ENCODE results near the gene GFER.
"Not testable (repeated sequence)": the region's sequence is repeated elsewhere in the genome, so short reads cannot be mapped to it uniquely, and the experiment has no call there.

GFER gene

DNA sequence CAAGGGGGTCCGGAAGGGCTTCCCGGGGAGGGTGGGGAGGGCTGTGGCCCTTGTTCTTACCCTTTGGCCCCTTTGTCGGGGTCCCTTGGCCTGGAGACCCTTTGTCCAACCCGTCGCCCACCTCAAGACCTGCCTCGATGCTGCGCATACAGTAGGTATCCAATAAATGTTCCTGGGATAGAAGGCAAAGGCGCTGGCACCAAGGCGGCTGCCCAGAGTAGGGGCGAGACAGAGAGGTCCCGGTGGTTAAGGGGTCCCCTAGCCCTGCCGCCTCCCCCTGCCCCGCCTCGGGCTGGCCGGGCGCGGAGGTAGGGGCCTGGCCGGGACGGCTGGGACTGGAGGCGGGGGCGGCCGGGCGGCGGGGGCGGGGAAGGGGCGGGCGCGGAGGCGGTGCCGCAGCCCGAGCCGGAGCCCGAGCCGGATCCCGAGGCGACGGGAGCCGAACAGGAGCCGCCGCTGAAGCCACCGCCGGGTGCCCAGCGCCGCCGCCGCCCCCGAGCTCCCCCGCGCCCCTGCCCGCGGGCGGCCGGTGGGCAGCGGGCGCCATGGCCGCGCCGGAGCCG is 42.5 kb downstream of the GFER start, which contains the start of gene NHERF2:
Gene NHERF2 (plus strand): TSS at position 442 of the 563 bp plus-strand sequence. CDS start 104 bp downstream, at position 546.
- no peak for DNase-seq (ENCODE audit: low read depth)

DNA sequence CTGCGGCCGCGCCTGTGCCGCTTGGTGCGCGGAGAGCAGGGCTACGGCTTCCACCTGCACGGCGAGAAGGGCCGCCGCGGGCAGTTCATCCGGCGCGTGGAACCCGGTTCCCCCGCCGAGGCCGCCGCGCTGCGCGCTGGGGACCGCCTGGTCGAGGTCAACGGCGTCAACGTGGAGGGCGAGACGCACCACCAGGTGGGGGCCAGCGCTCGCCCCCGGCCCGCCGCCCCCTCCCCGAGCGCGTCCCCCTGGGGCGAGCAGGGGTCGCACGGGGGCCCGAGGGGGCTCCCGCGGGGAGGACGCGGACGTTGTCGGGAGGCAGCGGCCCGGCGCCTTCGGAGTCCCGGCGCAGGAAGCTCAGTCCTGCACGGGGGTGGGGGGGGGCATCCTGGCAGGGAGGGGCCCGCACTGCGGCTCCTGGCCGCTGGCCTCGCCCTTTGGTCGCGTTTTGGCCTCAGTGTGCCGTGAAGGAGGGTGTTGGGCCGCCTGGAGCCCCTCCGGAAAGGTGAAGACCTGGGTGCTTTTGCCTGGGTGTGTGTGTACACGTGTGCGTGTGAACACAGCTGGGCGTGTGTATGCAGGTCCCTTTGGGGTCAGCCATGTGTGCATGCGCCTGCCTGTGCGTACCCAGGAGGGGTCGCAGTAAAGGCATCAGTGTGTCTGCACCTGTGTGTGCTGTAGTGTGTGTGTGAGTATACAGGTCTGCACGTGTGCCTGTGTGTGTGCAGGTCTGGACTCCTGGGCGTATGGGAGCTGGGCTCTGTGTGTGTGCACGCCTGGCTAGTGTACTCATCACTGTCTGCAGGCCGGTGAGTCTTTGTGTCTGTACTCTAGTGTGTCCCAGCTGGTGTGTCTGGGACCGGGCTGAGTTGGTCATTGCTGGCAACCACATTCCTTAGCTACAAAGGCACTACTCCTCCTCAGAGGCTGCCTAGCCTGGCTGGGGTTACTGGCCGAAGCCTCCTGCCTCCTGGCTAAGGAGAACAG is 43.3 kb downstream of the GFER start:
- DNase-seq (ENCODE audit: low read depth): no peak

DNA sequence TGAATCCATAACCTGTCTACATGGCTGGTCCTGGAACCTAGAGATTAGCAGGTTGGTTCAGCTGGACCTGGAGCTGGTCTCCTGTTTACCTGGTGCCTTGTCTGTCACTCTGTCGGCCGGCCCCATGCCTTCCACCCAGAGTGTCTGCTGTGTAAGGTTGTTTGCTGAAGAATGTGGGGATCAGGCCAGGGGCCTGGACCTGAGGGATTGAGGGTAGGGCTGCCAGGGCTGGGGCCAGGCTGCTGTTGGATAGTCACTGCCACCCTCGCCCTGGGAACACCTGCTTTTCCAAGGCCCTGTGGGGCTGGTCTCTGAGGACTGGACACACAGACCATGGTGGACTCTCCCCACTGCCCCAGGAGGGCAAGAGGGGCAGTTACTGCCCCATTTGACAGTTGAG is 44.2 kb downstream of the GFER start:
- no peak for DNase-seq (ENCODE audit: low read depth)

DNA sequence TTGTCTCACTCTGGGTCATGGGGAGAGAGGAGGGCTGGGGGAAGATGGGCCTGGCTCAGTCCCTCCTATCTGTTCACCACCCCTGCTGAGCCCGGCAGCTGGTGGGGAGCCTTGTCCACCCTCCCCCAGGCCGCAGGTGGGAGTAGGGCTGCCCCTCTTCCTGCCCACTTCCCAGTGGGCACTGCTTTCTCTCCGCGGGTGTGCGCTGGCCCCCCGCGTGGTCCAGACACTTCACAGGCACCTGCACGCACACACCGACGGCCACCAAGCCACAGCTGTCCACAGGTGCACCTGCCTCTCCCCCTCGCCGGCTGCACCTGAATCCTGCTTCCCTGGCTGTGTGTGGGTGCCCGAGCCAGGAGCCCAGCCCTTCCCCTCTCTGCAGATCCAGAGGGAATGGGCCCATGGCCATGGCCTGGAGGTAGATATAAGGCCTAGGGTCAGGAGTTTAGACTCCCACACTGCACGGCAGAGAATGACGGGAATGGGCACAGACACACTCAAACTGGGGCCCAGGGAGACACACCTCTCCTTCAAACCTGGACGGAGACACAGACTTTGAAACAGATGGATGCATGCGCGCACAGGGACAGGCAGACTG is 44.7 kb downstream of the GFER start:
- no peak for DNase-seq (ENCODE audit: low read depth)

GRCh38 chr16:2029350-2029749 is 45.4 kb downstream of the GFER start:
- no peak for DNase-seq (ENCODE audit: low read depth)

DNA sequence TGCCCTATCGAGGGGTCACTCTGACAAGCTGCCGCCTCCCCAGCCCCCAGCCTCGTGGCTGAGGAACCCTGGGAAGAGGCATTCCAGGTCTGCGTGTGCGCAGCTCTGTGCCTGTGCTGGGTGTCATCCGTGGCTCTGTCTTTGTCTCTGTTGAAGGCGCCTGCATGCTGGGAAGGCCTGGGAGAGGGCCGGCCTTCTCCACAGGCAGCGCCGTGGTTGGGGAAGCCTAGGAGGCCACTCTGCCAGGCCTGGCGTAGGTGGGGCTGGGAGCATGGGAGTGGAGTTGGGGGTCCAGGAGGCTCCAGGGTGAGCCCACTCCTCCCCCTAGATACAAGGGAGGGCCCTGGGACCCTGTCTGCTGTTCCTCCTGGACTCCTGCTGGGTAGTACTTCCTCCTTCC is 46.0 kb downstream of the GFER start:
- no peak for DNase-seq (ENCODE audit: low read depth)

GRCh38 chr16:2031081-2031577 is 47.1 kb downstream of the GFER start:
- no peak for DNase-seq (ENCODE audit: low read depth)

DNA sequence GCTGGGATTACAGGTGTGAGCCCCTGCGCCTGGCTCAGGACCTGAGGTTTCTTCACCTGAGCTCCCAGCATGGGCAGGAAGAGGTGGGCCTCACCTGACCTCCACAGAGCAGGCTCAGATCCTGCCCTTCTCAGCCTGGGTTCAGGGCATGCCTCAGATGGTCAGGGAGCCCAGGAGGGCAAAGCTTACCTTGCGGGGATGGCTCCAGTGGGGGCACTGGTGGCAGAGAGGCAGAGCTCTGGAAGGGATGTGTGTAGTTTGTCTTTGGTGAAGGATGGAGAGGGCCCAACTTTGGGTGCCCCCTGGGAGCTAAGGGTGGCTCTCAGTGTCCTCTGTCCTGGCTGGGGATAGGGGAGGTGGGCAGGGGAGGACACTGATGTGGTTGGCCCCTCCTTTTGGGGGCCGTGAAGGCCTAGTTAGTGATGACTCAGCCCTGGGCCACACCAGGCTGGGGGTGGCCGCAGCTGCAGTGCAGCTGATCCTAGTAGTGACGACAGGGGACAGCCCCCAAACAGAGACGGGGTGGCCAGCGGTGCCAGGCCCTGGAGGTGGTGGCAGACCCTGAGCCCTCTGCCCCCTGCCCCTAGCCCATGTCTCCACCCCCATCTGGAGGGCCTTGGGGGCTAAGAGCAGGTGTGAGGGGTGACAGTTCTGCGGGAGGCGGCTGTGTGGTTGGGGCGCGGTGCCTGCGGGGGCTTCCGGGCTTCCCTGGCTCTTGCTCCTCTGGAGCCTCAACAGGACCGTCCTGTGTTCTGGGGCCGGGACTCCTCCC is 48.5 kb downstream of the GFER start:
- no peak for DNase-seq (ENCODE audit: low read depth)

DNA sequence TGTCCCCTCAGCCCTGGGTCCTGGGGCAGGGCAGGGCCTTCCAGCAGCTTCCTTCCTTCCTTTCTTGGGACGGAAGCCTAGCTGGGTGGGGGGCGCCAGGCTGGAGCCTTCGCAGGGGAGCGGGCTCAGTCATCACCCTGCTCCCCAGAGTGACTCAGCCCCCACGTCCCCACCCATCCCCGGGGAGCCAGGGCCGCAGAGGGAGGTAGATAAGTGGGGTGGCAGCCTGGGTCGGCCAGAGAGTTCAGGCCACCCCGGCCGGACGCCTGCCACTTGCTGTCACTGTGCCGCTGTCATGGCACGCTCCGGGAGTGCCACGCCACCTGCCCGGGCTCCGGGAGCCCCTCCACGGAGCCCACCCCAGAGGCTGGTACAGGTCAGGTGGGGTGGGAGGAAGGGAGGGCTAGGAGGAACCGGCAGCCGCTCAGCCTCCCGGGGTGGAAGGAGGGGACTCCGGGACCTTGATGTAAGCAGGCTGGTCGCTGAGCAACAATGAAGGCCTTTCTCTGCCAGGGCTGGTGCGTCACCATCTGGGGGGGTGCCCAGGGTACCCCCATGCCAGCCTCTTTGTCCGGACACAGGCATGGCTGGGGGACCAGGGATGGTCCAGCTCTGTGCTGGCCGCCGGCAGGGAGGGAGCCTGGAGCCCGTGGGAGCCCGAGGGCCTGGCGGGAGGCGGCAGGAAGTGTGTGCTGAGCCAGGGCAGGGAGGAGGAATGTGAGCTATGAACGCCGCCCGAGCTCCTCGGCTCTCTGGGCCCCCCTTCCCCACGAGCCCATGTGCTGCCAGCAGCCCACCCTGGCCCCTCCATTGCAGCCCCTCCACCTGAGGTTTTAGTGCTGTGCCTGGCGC is 49.3 kb downstream of the GFER start:
- DNase-seq (ENCODE audit: low read depth): no peak

- not testable (repeated sequence) for DNase-seq (ENCODE audit: low read depth)
Measured at GRCh38 chr16:2033909-2034695, 50.1 kb downstream of the GFER start.

- DNase-seq (ENCODE audit: low read depth): no peak
Measured at GRCh38 chr16:2034696-2035430, 50.9 kb downstream of the GFER start.

GRCh38 chr16:2035431-2036199 is 51.6 kb downstream of the GFER start:
- no peak for DNase-seq (ENCODE audit: low read depth)

DNA sequence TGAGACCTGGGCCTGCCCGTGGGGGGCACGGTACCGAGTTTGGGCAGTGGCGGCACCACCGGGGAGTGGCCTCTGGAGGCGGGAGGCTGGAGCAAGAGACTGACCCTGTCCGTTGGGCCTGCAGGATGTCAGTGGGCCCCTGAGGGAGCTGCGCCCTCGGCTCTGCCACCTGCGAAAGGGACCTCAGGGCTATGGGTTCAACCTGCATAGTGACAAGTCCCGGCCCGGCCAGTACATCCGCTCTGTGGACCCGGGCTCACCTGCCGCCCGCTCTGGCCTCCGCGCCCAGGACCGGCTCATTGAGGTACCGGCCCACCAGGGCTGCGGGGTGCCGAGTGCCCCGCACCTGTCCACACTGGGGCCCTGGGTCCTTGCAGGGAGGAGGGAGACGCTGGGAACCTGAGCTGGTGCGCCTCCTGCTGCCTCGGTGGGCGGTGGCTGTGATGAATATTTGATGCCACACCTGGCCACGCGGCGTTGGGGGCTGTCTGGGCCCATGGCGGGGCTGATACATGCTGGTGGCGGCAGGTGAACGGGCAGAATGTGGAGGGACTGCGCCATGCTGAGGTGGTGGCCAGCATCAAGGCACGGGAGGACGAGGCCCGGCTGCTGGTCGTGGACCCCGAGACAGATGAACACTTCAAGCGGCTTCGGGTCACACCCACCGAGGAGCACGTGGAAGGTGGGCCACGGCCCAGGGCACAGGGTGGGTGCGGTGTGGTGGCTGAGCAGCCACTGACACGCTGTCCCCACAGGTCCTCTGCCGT is 52.4 kb downstream of the GFER start:
- no peak for DNase-seq (ENCODE audit: low read depth)

DNA sequence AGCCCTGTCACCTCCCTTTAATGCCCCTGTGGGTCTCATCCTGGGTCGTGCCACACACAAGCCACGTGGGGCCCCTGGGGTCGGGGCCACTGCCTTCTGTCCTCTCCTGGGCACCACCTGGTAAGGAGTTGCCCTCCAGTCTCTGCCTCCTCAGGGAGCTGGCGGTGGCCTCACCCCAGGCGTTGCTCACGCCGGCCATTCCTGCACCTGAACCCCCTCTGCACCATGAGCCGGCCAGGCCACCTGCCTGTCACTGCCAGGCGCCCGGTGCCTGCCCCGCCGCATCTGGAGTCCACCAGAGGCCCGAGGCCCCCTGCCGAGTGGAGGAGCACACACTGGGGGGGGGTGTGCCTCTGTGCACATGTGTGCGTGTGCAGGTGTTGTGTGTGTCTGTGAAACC is 53.1 kb downstream of the GFER start:
- no peak for DNase-seq (ENCODE audit: low read depth)

Data from activated T-helper 1 cell treated with Interleukin-2 at 50 U/mL for 16 hours (primary cell).